Mononuclear cell (primary cell): ENCODE results near the gene CAMSAP3. TPM values are rescaled to one million over a fixed set of nuclear protein-coding genes. Genes with fewer than 3 reads are reported as not detected.

Source experiments
- H3K27me3 ChIP-seq: 2 replicates; pipeline ENCODE4 v1.6.0; 2011; ENCODE audit warnings: low read length, control low read depth; ENCODE audit not compliant: insufficient read depth
- H3K4me1 ChIP-seq: 2 replicates; pipeline ENCODE4 v1.5.1; 2011; ENCODE audit warnings: mild to moderate bottlenecking, low read length, control low read depth; ENCODE audit not compliant: insufficient read depth
- H3K4me3 ChIP-seq: 2 replicates; pipeline ENCODE4 v1.5.1; 2011; ENCODE audit warnings: mild to moderate bottlenecking, low read length, moderate library complexity
- H3K9me3 ChIP-seq: 2 replicates; pipeline ENCODE4 v1.5.1; 2011; ENCODE audit warnings: low read depth, mild to moderate bottlenecking, control low read depth, low read length
- total RNA-seq: library from RNA; depleted of rRNA; stranded (reverse); fragments of >200 nt; gene quantifications from one replicate; pipeline ENCODE4 v1.2.3, GENCODE V29; 2012

Gene CAMSAP3
- total RNA-seq, 1 donor, result 0.10 TPM

DNA sequence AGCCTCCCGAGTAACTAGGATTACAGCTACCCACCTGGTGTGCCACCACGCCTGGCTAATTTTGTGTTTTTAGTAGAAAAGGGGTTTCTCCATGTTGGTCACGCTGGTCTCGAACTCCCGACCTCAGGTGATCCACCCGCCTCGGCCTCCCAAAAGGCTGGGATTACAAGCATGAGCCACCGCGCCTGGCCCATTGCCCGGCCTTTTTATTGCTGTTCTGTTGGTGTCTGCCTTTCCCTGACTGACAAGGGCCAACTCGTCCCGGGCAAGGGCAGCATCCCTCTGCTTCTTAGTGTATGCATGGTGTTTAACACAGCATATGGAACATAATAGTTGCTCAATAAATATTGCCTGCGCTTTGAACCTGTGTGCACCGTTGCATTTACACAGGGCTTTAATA lies 67.0 kb downstream of the CAMSAP3 start:
- Histone ChIP-seq H3K4me1 (peaks cover 21% of the 10 kb centered on the region), H3K9me3 (no peaks in the 10 kb centered on the region), H3K27me3 (no peaks in the 10 kb centered on the region), H3K4me3 (no peak overlapping the region)

DNA sequence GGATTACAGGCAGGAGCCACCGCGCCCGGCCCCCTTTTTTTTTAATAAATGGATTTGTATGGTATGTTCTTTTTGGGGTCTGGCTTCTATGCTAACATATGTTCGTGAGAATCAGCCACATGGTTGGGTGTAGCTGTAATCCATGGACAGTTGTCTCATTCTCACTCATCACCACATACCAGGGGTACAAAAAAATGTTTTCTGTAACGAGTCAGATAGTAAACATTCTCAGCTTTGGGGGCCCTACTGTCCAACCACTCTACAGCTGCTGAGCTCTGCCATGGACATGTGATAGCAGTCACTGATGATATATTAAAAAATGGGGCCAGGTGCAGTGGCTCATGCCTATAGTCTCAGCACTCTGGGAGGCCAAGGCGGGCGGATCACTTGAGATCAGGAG lies 68.0 kb downstream of the CAMSAP3 start:
- Histone ChIP-seq H3K9me3 (no peaks in the 10 kb centered on the region), H3K4me3 (no peak overlapping the region), H3K4me1 (peaks cover 17% of the 10 kb centered on the region), H3K27me3 (no peaks in the 10 kb centered on the region)

DNA sequence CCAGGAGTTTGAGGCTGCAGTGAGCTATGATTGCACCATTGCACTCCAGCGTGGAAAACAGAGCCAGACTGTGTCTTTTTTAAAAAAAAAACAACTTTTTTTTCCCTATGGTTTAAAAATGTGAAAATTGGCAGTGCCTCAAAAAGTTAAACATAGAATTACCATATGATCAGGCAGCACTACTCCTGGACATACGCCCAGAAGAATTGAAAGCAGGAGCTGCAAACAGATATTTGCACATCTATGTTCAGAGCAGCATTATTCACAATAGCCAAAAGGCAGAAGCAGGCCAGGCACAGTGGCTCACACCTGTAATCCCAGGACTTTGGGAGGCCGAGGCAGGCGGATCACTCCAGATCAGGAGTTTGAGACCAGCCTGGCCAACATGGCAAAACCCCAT lies 69.4 kb downstream of the CAMSAP3 start:
- no peak overlapping the region for H3K4me3 ChIP-seq
- no peaks in the 10 kb centered on the region for H3K27me3 ChIP-seq
- H3K9me3 ChIP-seq, result no peaks in the 10 kb centered on the region
- H3K4me1 ChIP-seq, result peaks cover 25% of the 10 kb centered on the region

Other genes starting within 250 kb of the CAMSAP3 start
- 45.0 TPM for gene ARHGEF18, start 246.9 kb upstream of the CAMSAP3 start, total RNA-seq
- 0.21 TPM for gene PEX11G, start 106.8 kb upstream of the CAMSAP3 start, total RNA-seq
- 4.0 TPM for gene ZNF358, start 79.8 kb upstream of the CAMSAP3 start, total RNA-seq
- gene MCOLN1, start 73.2 kb upstream of the CAMSAP3 start, total RNA-seq, result 7.9 TPM
- gene PNPLA6, start 60.1 kb upstream of the CAMSAP3 start, total RNA-seq, result 54.3 TPM
- gene XAB2, start 33.7 kb downstream of the CAMSAP3 start, total RNA-seq, result 53.2 TPM
- gene PET100, start 33.9 kb downstream of the CAMSAP3 start, total RNA-seq, result 14.3 TPM
- 0.63 TPM for gene PCP2, start 37.9 kb downstream of the CAMSAP3 start, total RNA-seq
- gene STXBP2, start 41.2 kb downstream of the CAMSAP3 start, total RNA-seq, result 89.7 TPM
- gene RETN, start 73.2 kb downstream of the CAMSAP3 start, total RNA-seq, result 47.2 TPM
- 1.8 TPM for gene MCEMP1, start 81.2 kb downstream of the CAMSAP3 start, total RNA-seq
- gene TRAPPC5, start 85.0 kb downstream of the CAMSAP3 start, total RNA-seq, result 25.5 TPM
- 25.4 TPM for gene FCER2, start 106.3 kb downstream of the CAMSAP3 start, total RNA-seq
- 0.63 TPM for gene CLEC4G, start 136.2 kb downstream of the CAMSAP3 start, total RNA-seq
- gene CD209, start 151.7 kb downstream of the CAMSAP3 start, total RNA-seq, result 0.21 TPM
- not detected for gene CLEC4M, start 167.4 kb downstream of the CAMSAP3 start, total RNA-seq
- gene EVI5L, start 234.4 kb downstream of the CAMSAP3 start, total RNA-seq, result 17.2 TPM